H1 (cell line): ENCODE results near the gene PEAK3. TPM values are rescaled to one million over a fixed set of nuclear protein-coding genes. Genes with fewer than 3 reads are reported as not detected.

ENCODE experiments used
- BCL11A ChIP-seq, 2 experiments: IDR thresholded peaks; one replicate each; pipeline ENCODE4 v1.6.1; 2011; ENCODE audit warnings: low read depth in 2 of 2, low read length in 2 of 2, mild to moderate bottlenecking in 2 of 2
- CBX8 ChIP-seq: fragments of 300-800, 300-1000 bp; sonication (generic); IDR thresholded peaks from 2 replicates; pipeline ENCODE4 v1.7.1; 2016; ENCODE audit warnings: low read depth, low read length, borderline replicate concordance
- CHD7 ChIP-seq: fragments of 300-600 bp; sonication (generic); IDR thresholded peaks from 2 replicates; pipeline ENCODE4 v1.7.1; 2012; ENCODE audit warnings: low read length, moderate library complexity, mild to moderate bottlenecking, inconsistent platforms; ENCODE audit not compliant: insufficient replicate concordance
- CTCF ChIP-seq, 3 experiments: IDR thresholded peaks; 1 replicate in 2 of 3; 2 replicates in 1 of 3; pipeline versions ENCODE4 v1.5.1 to v1.6.1; 2011; ENCODE audit warnings: low read length in 3 of 3, mild to moderate bottlenecking in 3 of 3, inconsistent platforms in 2 of 3, low read depth in 1 of 3, moderate library complexity in 1 of 3; ENCODE audit not compliant: insufficient read depth in 1 of 3; ENCODE audit errors: control extremely low read depth in 1 of 3
- HDAC2 ChIP-seq, 2 experiments: fragments of 300-600 bp in 1 of 2; sonication (generic) in 1 of 2; IDR thresholded peaks; 2 replicates each; pipeline ENCODE4 v1.6.1; 2011 to 2012; ENCODE audit warnings: low read depth in 2 of 2, low read length in 2 of 2, mild to moderate bottlenecking in 2 of 2, moderate library complexity in 2 of 2, borderline replicate concordance in 1 of 2, inconsistent platforms in 1 of 2
- POU5F1 ChIP-seq: IDR thresholded peaks from 2 replicates; pipeline ENCODE4 v1.6.1; 2011; ENCODE audit warnings: low read depth, mild to moderate bottlenecking, low read length, moderate library complexity
- SUZ12 ChIP-seq: fragments of 200-600 bp; sonication (generic); IDR thresholded peaks from 2 replicates; pipeline ENCODE4 v1.6.1; 2012; ENCODE audit warnings: mild to moderate bottlenecking, inconsistent platforms, low read length, moderate library complexity, mixed read lengths
- polyA plus RNA-seq, 7 experiments: library from polyadenylated mRNA; depleted of rRNA in 3 of 7; stranded (reverse) in 5 of 7; unstranded in 2 of 7; fragments of >200 nt in 5 of 7; fragments of 200-250 nt in 2 of 7; gene quantifications; 1 replicate in 5 of 7; 2 replicates in 1 of 7; 4 replicates in 1 of 7; pipeline versions ENCODE4 v1.2.1 to v1.2.3, GENCODE V29; 2011 to 2013; ENCODE audit warnings: missing spikeins in 2 of 7, mixed read lengths in 2 of 7
- total RNA-seq: library from RNA; stranded (reverse); fragmentation: NEBNext Ultra II Directional; extraction: Animal tissue kit (Norgen Biotek cat#: 25700); gene quantifications from 2 replicates; pipeline ENCODE4 v1.2.1, GENCODE V29; 2021

PEAK3 gene
- total and polyA plus RNA-seq, 2 of the 8 experiments (the other 6 are each of a cell fraction or from before 2014, with no cell fraction given): not detected

- TF ChIP-seq CHD7: no peak
- TF ChIP-seq CTCF (IDR thresholded peaks at IDR 0.05; ENCODE audit: control extremely low read depth in 1 of 3, insufficient read depth in 1 of 3, low read depth in 1 of 3, low read length in 3 of 3): no peak
- no peak for TF ChIP-seq SUZ12
- TF ChIP-seq POU5F1: no peak
- TF ChIP-seq BCL11A (IDR thresholded peaks at IDR 0.05; ENCODE audit: low read depth in 2 of 2, low read length in 2 of 2): no peak
- TF ChIP-seq HDAC2 (IDR thresholded peaks at IDR 0.05; ENCODE audit: borderline replicate concordance in 1 of 2, low read depth in 2 of 2, low read length in 2 of 2): no peak
- no peak for TF ChIP-seq CBX8
Measured at GRCh38 chr19:2255112-2255845, 26.7 kb downstream of the PEAK3 start (continued).
